Tibial nerve (tissue), 4 donors: ENCODE results near the gene ANKRD27. TPM values are rescaled to one million over a fixed set of nuclear protein-coding genes. Genes with fewer than 3 reads are reported as not detected.

ENCODE experiments used
- DNase-seq, 2 donors: peaks; one replicate each; pipeline ENCODE4 v3.0.0-alpha.2; 2019; ENCODE audit warnings: low spot score in 2 of 2
- H3K27ac ChIP-seq, 4 donors: fragments of 200-600 bp; sonication (generic) in 3 of 4; one replicate each; pipeline ENCODE4 v1.5.1; 2017 to 2019; ENCODE audit warnings: mild to moderate bottlenecking in 1 of 4
- H3K27me3 ChIP-seq, 2 donors: fragments of 200-600 bp; sonication (generic) in 1 of 2; one replicate each; pipeline versions ENCODE4 v1.5.1 to v1.6.0; 2017 to 2019
- H3K36me3 ChIP-seq, 3 donors: fragments of 200-600 bp; sonication (generic); one replicate each; pipeline ENCODE4 v1.5.1; 2018 to 2019
- H3K4me1 ChIP-seq, 4 donors: fragments of 200-600 bp; sonication (generic) in 3 of 4; one replicate each; pipeline ENCODE4 v1.5.1; 2017 to 2019
- H3K4me3 ChIP-seq, 4 donors: fragments of 200-600 bp; sonication (generic) in 3 of 4; one replicate each; pipeline ENCODE4 v1.5.1; 2017 to 2019; ENCODE audit warnings: mild to moderate bottlenecking in 1 of 4, moderate library complexity in 1 of 4
- H3K9me3 ChIP-seq, 4 donors: fragments of 200-600 bp; sonication (generic) in 3 of 4; one replicate each; pipeline ENCODE4 v1.5.1; 2017 to 2019
- CTCF ChIP-seq, 5 experiments: fragments of 200-600 bp in 3 of 5; fragments of 450-650 bp in 2 of 5; sonication (generic) in 3 of 5; IDR thresholded peaks; one replicate each; pipeline ENCODE4 v1.5.1; 2016 to 2019; ENCODE audit warnings: antibody characterized with exemption in 5 of 5, mild to moderate bottlenecking in 3 of 5, moderate library complexity in 2 of 5
- EP300 ChIP-seq, 2 donors: sonication (generic); formaldehyde crosslinking; IDR thresholded peaks; one replicate each; pipeline ENCODE4 v1.6.1; 2017; ENCODE audit warnings: antibody characterized with exemption in 2 of 2, mild to moderate bottlenecking in 1 of 2
- POLR2A ChIP-seq, 2 donors: fragments of 450-650 bp; IDR thresholded peaks; one replicate each; pipeline ENCODE4 v1.6.1; 2017; ENCODE audit warnings: antibody characterized with exemption in 2 of 2, mild to moderate bottlenecking in 2 of 2, moderate library complexity in 2 of 2
- WGBS, 2 donors: methylation state at CpG; one replicate each; pipeline ENCODE4 v1.1.5; 2018; 5-methylcytosine and 5-hydroxymethylcytosine counted together
- total RNA-seq, 4 donors: library from RNA; depleted of rRNA; stranded (reverse); fragments of >200 nt; gene quantifications; one replicate each; pipeline ENCODE4 v1.1.0, GENCODE V29; 2016

ANKRD27 gene
- total RNA-seq, 4 donors from 2014 or later = 13.7 to 28.6 (median 23.5) TPM

- 34 to 35% methylated on average over 15 of the region's 15 CpGs for WGBS, 2 donors
- H3K27me3 ChIP-seq = peaks cover 0 to 25% of the 10 kb centered on the region in 2 donors
- no peaks in the 10 kb centered on the region for H3K36me3 ChIP-seq
- H3K4me1 ChIP-seq = no peaks in the 10 kb centered on the region
- H3K4me3 ChIP-seq = no peak overlapping the region
- peak in 1 of 2 donors; percentile 36 for DNase-seq
- TF ChIP-seq CTCF (IDR thresholded peaks at IDR 0.05) = peak; percentile 18 to 57 (median 42)
- TF ChIP-seq EP300 (IDR thresholded peaks at IDR 0.05) = no peak
- H3K27ac ChIP-seq = no peak overlapping the region
- no peaks in the 10 kb centered on the region for H3K9me3 ChIP-seq
Observed at GRCh38 chr19:32570081-32570785, 104.7 kb downstream of the ANKRD27 start.

- 90 to 94% methylated on average over 9 of the region's 9 CpGs for WGBS, 2 donors
- TF ChIP-seq CTCF (IDR thresholded peaks at IDR 0.05) = no peak
- TF ChIP-seq EP300 (IDR thresholded peaks at IDR 0.05) = no peak
- TF ChIP-seq POLR2A (IDR thresholded peaks at IDR 0.05) = no peak
Observed at GRCh38 chr19:32567486-32567885, 107.5 kb downstream of the ANKRD27 start.

GRCh38 chr19:32566246-32566830, 108.6 kb downstream of the ANKRD27 start:
- H3K27ac ChIP-seq = no peak overlapping the region
- no peak for DNase-seq
- H3K9me3 ChIP-seq = no peaks in the 10 kb centered on the region
- H3K27me3 ChIP-seq = peaks cover 0 to 25% of the 10 kb centered on the region in 2 donors
- no peak overlapping the region for H3K4me3 ChIP-seq
- 62 to 79% methylated on average over 5 of the region's 5 CpGs for WGBS, 2 donors
- H3K4me1 ChIP-seq = no peaks in the 10 kb centered on the region
- TF ChIP-seq CTCF (IDR thresholded peaks at IDR 0.05) = no peak
- no peaks in the 10 kb centered on the region for H3K36me3 ChIP-seq

More at GRCh38 chr19:32567486-32567885, 107.5 kb downstream of the ANKRD27 start:
- H3K27me3 ChIP-seq = peaks cover 0 to 25% of the 10 kb centered on the region in 2 donors
- no peak overlapping the region for H3K4me3 ChIP-seq
- no peaks in the 10 kb centered on the region for H3K9me3 ChIP-seq
- H3K27ac ChIP-seq = no peak overlapping the region
- no peak for DNase-seq
- no peaks in the 10 kb centered on the region for H3K36me3 ChIP-seq
- no peaks in the 10 kb centered on the region for H3K4me1 ChIP-seq

GRCh38 chr19:32563761-32564160, 111.2 kb downstream of the ANKRD27 start:
- TF ChIP-seq EP300 (IDR thresholded peaks at IDR 0.05) = no peak
- no peak for TF ChIP-seq CTCF (IDR thresholded peaks at IDR 0.05)
- no peak for TF ChIP-seq POLR2A (IDR thresholded peaks at IDR 0.05)
- Histone ChIP-seq H3K4me1 (no peaks in the 10 kb centered on the region), H3K27ac (no peak overlapping the region), H3K4me3 (no peak overlapping the region), H3K9me3 (no peaks in the 10 kb centered on the region), H3K36me3 (no peaks in the 10 kb centered on the region), H3K27me3 (peaks cover 0 to 15% of the 10 kb centered on the region in 2 donors)
- WGBS, 2 donors = 89 to 93% methylated on average over 9 of the region's 9 CpGs
- DNase-seq = no peak

GRCh38 chr19:32558607-32559228, 116.3 kb downstream of the ANKRD27 start:
- no peaks in the 10 kb centered on the region for H3K4me1 ChIP-seq
- H3K27me3 ChIP-seq = no peaks in the 10 kb centered on the region
- H3K4me3 ChIP-seq = no peak overlapping the region
- no peak overlapping the region for H3K27ac ChIP-seq
- H3K9me3 ChIP-seq = no peaks in the 10 kb centered on the region
- WGBS, 2 donors = 61 to 70% methylated on average over 10 of the region's 10 CpGs
- TF ChIP-seq EP300 (IDR thresholded peaks at IDR 0.05) (no peak), CTCF (IDR thresholded peaks at IDR 0.05) (no peak), POLR2A (IDR thresholded peaks at IDR 0.05) (no peak)
- H3K36me3 ChIP-seq = no peaks in the 10 kb centered on the region
- DNase-seq = no peak
